Kidney capillary endothelial cell (primary cell): ENCODE measurements around the gene PLAC1.
A peak's percentile ranks its signal among the peaks of the same experiment; 100 is the strongest.

Source experiments
- DNase-seq: peaks from one replicate; pipeline ENCODE4 v3.0.0-alpha.2; 2018; ENCODE audit warnings: low spot score

Gene PLAC1

GRCh38 chrX:134670134-134670924, 12.1 kb upstream of the PLAC1 start:
- peak; percentile 59 for DNase-seq

- DNase-seq: peak; percentile 69
These were observed 11.3 kb upstream of the PLAC1 start for GRCh38 chrX:134669378-134670098.

- DNase-seq: no peak
These were observed 5.9 kb upstream of the PLAC1 start for GRCh38 chrX:134664202-134664601.

- DNase-seq: no peak
These were observed 3.0 kb upstream of the PLAC1 start for GRCh38 chrX:134661295-134661694.

- DNase-seq: peak; percentile 14
These were observed 2.4 kb upstream of the PLAC1 start for GRCh38 chrX:134660627-134661026.

- DNase-seq: no peak
These were observed 1.5 kb upstream of the PLAC1 start for GRCh38 chrX:134659761-134660160.

GRCh38 chrX:134658760-134659023, 421 bp upstream of the PLAC1 start:
- DNase-seq: no peak

GRCh38 chrX:134654398-134655012, 3.8 kb downstream of the PLAC1 start:
- no peak for DNase-seq

GRCh38 chrX:134653835-134654234, 4.4 kb downstream of the PLAC1 start:
- no peak for DNase-seq

GRCh38 chrX:134650701-134651100, 7.6 kb downstream of the PLAC1 start:
- DNase-seq: no peak

- no peak for DNase-seq
These were observed 8.5 kb downstream of the PLAC1 start for GRCh38 chrX:134649770-134650169.

- DNase-seq: no peak
These were observed 10.8 kb downstream of the PLAC1 start for GRCh38 chrX:134647477-134647877.

- DNase-seq: no peak
These were observed 11.6 kb downstream of the PLAC1 start for GRCh38 chrX:134646691-134647090.

- no peak for DNase-seq
These were observed 12.2 kb downstream of the PLAC1 start for GRCh38 chrX:134645936-134646543.

- DNase-seq: no peak
These were observed 15.9 kb downstream of the PLAC1 start for GRCh38 chrX:134642386-134642785.

- DNase-seq: no peak
These were observed 16.9 kb downstream of the PLAC1 start for GRCh38 chrX:134641346-134641745.

- DNase-seq: no peak
These were observed 17.4 kb downstream of the PLAC1 start for GRCh38 chrX:134640914-134641313.

GRCh38 chrX:134636851-134637250, 21.4 kb downstream of the PLAC1 start:
- no peak for DNase-seq

GRCh38 chrX:134634691-134635090, 23.6 kb downstream of the PLAC1 start:
- no peak for DNase-seq

- DNase-seq: no peak
These were observed 24.4 kb downstream of the PLAC1 start for GRCh38 chrX:134633832-134634231.

GRCh38 chrX:134633394-134633793, 24.9 kb downstream of the PLAC1 start:
- DNase-seq: no peak

- no peak for DNase-seq
These were observed 25.9 kb downstream of the PLAC1 start for GRCh38 chrX:134632355-134632754.
